MM.1S (cell line): Measurements from ENCODE around the gene SLC25A29.

Experiments used
- DNase-seq: peaks from one replicate; pipeline ENCODE4 v3.0.0-alpha.2; 2015
- H2AFZ ChIP-seq: fragments of 300-600 bp; sonication (generic); 2 replicates; pipeline ENCODE4 v1.6.0; 2016; ENCODE audit warnings: antibody characterized with exemption, low read length
- H3F3A ChIP-seq: fragments of 300-600 bp; sonication (generic); 2 replicates; pipeline ENCODE4 v1.6.1; 2016; ENCODE audit warnings: mild to moderate bottlenecking, antibody characterized with exemption, low read length, moderate library complexity, mixed read lengths; ENCODE audit not compliant: insufficient read depth
- H3K27ac ChIP-seq: fragments of 300-600 bp; sonication (generic); 2 replicates; pipeline ENCODE4 v1.5.1; 2016; ENCODE audit warnings: mild to moderate bottlenecking, low read length
- H3K27me3 ChIP-seq: fragments of 300-600 bp; sonication (generic); replicated peaks from 2 replicates; pipeline ENCODE4 v1.6.0; 2016; ENCODE audit warnings: low read length; ENCODE audit not compliant: insufficient read depth
- H3K36me3 ChIP-seq: fragments of 300-600 bp; sonication (generic); replicated peaks from 2 replicates; pipeline ENCODE4 v1.6.1; 2016; ENCODE audit warnings: mild to moderate bottlenecking, low read length, mixed read lengths; ENCODE audit not compliant: insufficient read depth
- H3K4me1 ChIP-seq: fragments of 300-600 bp; sonication (generic); 2 replicates; pipeline ENCODE4 v1.6.1; 2016; ENCODE audit warnings: low read length, mixed read lengths
- H3K4me2 ChIP-seq: fragments of 300-600 bp; sonication (generic); 2 replicates; pipeline ENCODE4 v1.6.0; 2016; ENCODE audit warnings: low read depth, low read length
- H3K4me3 ChIP-seq: fragments of 300-600 bp; sonication (generic); 2 replicates; pipeline ENCODE4 v1.5.1; 2016; ENCODE audit warnings: low read length, mixed read lengths
- H3K79me2 ChIP-seq: fragments of 300-600 bp; sonication (generic); 2 replicates; pipeline ENCODE4 v1.6.1; 2016; ENCODE audit warnings: mixed run types, low read length, mixed read lengths
- H3K9ac ChIP-seq: fragments of 300-600 bp; sonication (generic); 2 replicates; pipeline ENCODE4 v1.6.1; 2016; ENCODE audit warnings: low read length, mixed read lengths
- H3K9me2 ChIP-seq: fragments of 300-600 bp; sonication (generic); replicated peaks from 2 replicates; pipeline ENCODE4 v1.6.1; 2016; ENCODE audit warnings: mild to moderate bottlenecking, low read length, mixed read lengths; ENCODE audit not compliant: insufficient read depth
- H3K9me3 ChIP-seq: fragments of 300-600 bp; sonication (generic); replicated peaks from 2 replicates; pipeline ENCODE4 v1.6.1; 2016; ENCODE audit warnings: mild to moderate bottlenecking, low read length, mixed read lengths; ENCODE audit not compliant: insufficient read depth
- H4K20me1 ChIP-seq: fragments of 300-600 bp; sonication (generic); 2 replicates; pipeline ENCODE4 v1.6.1; 2016; ENCODE audit warnings: mild to moderate bottlenecking, low read length, moderate library complexity, mixed read lengths; ENCODE audit not compliant: insufficient read depth
- CTCF ChIP-seq: fragments of 300-600 bp; sonication (generic); IDR thresholded peaks from 2 replicates; pipeline ENCODE4 v1.5.1; 2016; ENCODE audit warnings: antibody characterized with exemption, low read length, mixed read lengths
- EZH2 ChIP-seq: fragments of 300-600 bp; sonication (generic); optimal IDR thresholded peaks from 2 replicates; pipeline ENCODE3; 2017; ENCODE audit warnings: low read depth, mild to moderate bottlenecking, antibody characterized with exemption, low read length, mixed read lengths
- EZH2phosphoT487 ChIP-seq: fragments of 300-600 bp; sonication (generic); IDR thresholded peaks from 2 replicates; pipeline ENCODE4 v1.6.1; 2018; ENCODE audit warnings: antibody characterized with exemption, low read length

Gene SLC25A29

GRCh38 chr14:100302616-100303015 is 3.6 kb downstream of the SLC25A29 start:
- no peaks in the 10 kb centered on the region for H3K9me3 ChIP-seq
- no peaks in the 10 kb centered on the region for H3K4me1 ChIP-seq
- H3K79me2 ChIP-seq = no peaks in the 10 kb centered on the region
- no peak overlapping the region for H2AFZ ChIP-seq
- TF ChIP-seq EZH2 (no peak), EZH2phosphoT487 (no peak)
- DNase-seq = no peak
- no peak overlapping the region for H3K9ac ChIP-seq
- H3F3A ChIP-seq = no peaks in the 10 kb centered on the region
- no peak overlapping the region for H3K27ac ChIP-seq
- H3K36me3 ChIP-seq = no peaks in the 10 kb centered on the region
- no peaks in the 10 kb centered on the region for H4K20me1 ChIP-seq
- no peak overlapping the region for H3K4me2 ChIP-seq
- H3K27me3 ChIP-seq = peaks cover 7% of the 10 kb centered on the region; the same call in 1 of the 2 replicates
- no peak overlapping the region for H3K4me3 ChIP-seq
- H3K9me2 ChIP-seq = no peaks in the 10 kb centered on the region

DNA sequence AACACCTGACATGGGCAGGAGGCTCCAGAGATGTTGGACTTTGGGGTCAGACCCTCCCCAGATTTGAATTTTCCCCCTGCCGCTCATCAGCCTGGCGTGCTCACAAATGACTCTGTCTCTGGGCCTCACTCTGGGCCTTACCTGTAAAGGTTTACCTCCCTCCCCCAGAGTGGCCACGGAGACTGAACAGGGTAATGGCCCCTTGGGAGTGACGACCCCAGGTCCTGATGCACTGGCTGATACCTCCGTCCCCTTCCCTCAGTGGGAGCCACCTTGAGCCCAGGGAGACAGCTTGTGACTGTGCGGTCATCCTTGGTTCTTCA is 7.0 kb downstream of the SLC25A29 start:
- no peaks in the 10 kb centered on the region for H3K36me3 ChIP-seq

GRCh38 chr14:100298551-100299237 is 7.5 kb downstream of the SLC25A29 start:
- no peak overlapping the region for H2AFZ ChIP-seq
- H3K9ac ChIP-seq = no peak overlapping the region
- H3K4me3 ChIP-seq = no peak overlapping the region
- H3K36me3 ChIP-seq = no peaks in the 10 kb centered on the region
- no peaks in the 10 kb centered on the region for H3K9me3 ChIP-seq
- no peaks in the 10 kb centered on the region for H3K4me1 ChIP-seq
- H3K79me2 ChIP-seq = no peaks in the 10 kb centered on the region
- no peak overlapping the region for H3K4me2 ChIP-seq
- no peak for DNase-seq
- H4K20me1 ChIP-seq = no peaks in the 10 kb centered on the region
- no peak overlapping the region for H3K27ac ChIP-seq
- H3K27me3 ChIP-seq = no peaks in the 10 kb centered on the region
- no peak for TF ChIP-seq EZH2
- no peak for TF ChIP-seq EZH2phosphoT487
- TF ChIP-seq CTCF = no peak
- no peaks in the 10 kb centered on the region for H3K9me2 ChIP-seq
- no peaks in the 10 kb centered on the region for H3F3A ChIP-seq

More for the DNA sequence above, 7.0 kb downstream of the SLC25A29 start:
- Histone ChIP-seq H3K27ac (no peak overlapping the region), H3F3A (no peaks in the 10 kb centered on the region), H3K9me3 (no peaks in the 10 kb centered on the region), H3K9me2 (no peaks in the 10 kb centered on the region), H3K9ac (no peak overlapping the region), H2AFZ (no peak overlapping the region), H3K4me1 (no peaks in the 10 kb centered on the region), H3K27me3 (no peaks in the 10 kb centered on the region), H3K4me3 (no peak overlapping the region), H4K20me1 (no peaks in the 10 kb centered on the region), H3K79me2 (no peaks in the 10 kb centered on the region), H3K4me2 (no peak overlapping the region)
- DNase-seq = no peak
- no peak for TF ChIP-seq EZH2
- TF ChIP-seq CTCF = no peak
- no peak for TF ChIP-seq EZH2phosphoT487
